CD14-positive monocyte (primary cell): ENCODE data around the gene STRA6. TPM values are rescaled to one million over a fixed set of nuclear protein-coding genes. Genes with fewer than 3 reads are reported as not detected.

Experiments
- DNase-seq, 3 donors: peaks; one replicate each; pipeline ENCODE4 v3.0.0-alpha.2; 2011 to 2022
- H2AFZ ChIP-seq: 2 replicates; pipeline ENCODE4 v1.6.0; 2012; ENCODE audit warnings: mild to moderate bottlenecking, low read depth, low read length, inconsistent platforms; ENCODE audit not compliant: insufficient read depth, poor library complexity, severe bottlenecking
- H3K27ac ChIP-seq, 2 donors: 1 replicate in 1 of 2; 2 replicates in 1 of 2; pipeline ENCODE4 v1.5.1; 2012 to 2013; ENCODE audit warnings: low read length in 2 of 2, control low read depth in 1 of 2, inconsistent platforms in 1 of 2, low read depth in 1 of 2, mild to moderate bottlenecking in 1 of 2
- H3K27me3 ChIP-seq, 2 donors: one replicate each; pipeline versions ENCODE4 v1.6.0 to v1.6.1; 2011 to 2013; ENCODE audit warnings: low read length in 2 of 2; ENCODE audit not compliant: control insufficient read depth in 2 of 2, insufficient read depth in 2 of 2
- H3K36me3 ChIP-seq, 2 donors: replicated peaks in 1 of 2; 1 replicate in 1 of 2; 2 replicates in 1 of 2; pipeline versions ENCODE4 v1.5.1 to v1.6.1; 2012 to 2013; ENCODE audit warnings: low read length in 2 of 2, control low read depth in 1 of 2, inconsistent platforms in 1 of 2, mild to moderate bottlenecking in 1 of 2; ENCODE audit not compliant: insufficient read depth in 2 of 2, control insufficient read depth in 1 of 2
- H3K4me1 ChIP-seq, 2 donors: 1 replicate in 1 of 2; 2 replicates in 1 of 2; pipeline versions ENCODE4 v1.5.1 to v1.6.1; 2012 to 2013; ENCODE audit warnings: low read length in 2 of 2, control low read depth in 1 of 2, inconsistent platforms in 1 of 2, mild to moderate bottlenecking in 1 of 2, moderate library complexity in 1 of 2; ENCODE audit not compliant: insufficient read depth in 2 of 2, control insufficient read depth in 1 of 2
- H3K4me2 ChIP-seq: replicated peaks from 2 replicates; pipeline ENCODE3; 2012; ENCODE audit warnings: low read length, moderate library complexity, mild to moderate bottlenecking; ENCODE audit not compliant: poor library complexity, severe bottlenecking; ENCODE audit errors: extremely low read depth
- H3K4me3 ChIP-seq, 3 experiments: fragments of 200-600 bp in 1 of 3; sonication (generic) in 1 of 3; replicated peaks in 1 of 3; 1 replicate in 2 of 3; 2 replicates in 1 of 3; pipeline ENCODE4 v1.5.1; 2011 to 2013; ENCODE audit warnings: low read length in 3 of 3, mild to moderate bottlenecking in 3 of 3, control low read depth in 2 of 3, low read depth in 2 of 3, inconsistent platforms in 1 of 3, moderate library complexity in 1 of 3
- H3K79me2 ChIP-seq: 2 replicates; pipeline ENCODE4 v1.6.0; 2012; ENCODE audit warnings: mild to moderate bottlenecking, control low read depth, inconsistent platforms, low read length, moderate library complexity; ENCODE audit not compliant: insufficient read depth
- H3K9ac ChIP-seq: 2 replicates; pipeline ENCODE4 v1.6.0; 2017; ENCODE audit warnings: low read length, mild to moderate bottlenecking; ENCODE audit not compliant: insufficient read depth, poor library complexity, severe bottlenecking
- H3K9me3 ChIP-seq, 2 donors: replicated peaks in 1 of 2; 1 replicate in 1 of 2; 2 replicates in 1 of 2; pipeline versions ENCODE4 v1.5.1 to v1.6.1; 2012 to 2013; ENCODE audit warnings: low read length in 2 of 2, control low read depth in 1 of 2; ENCODE audit not compliant: control insufficient read depth in 1 of 2, insufficient read depth in 1 of 2
- H4K20me1 ChIP-seq: 2 replicates; pipeline ENCODE4 v1.6.0; 2012; ENCODE audit warnings: mild to moderate bottlenecking, low read length, control low read depth, moderate library complexity; ENCODE audit not compliant: insufficient read depth
- H3K27ac Mint-ChIP-seq, 7 donors: one replicate each; pipeline ENCODE4 v1.8.0; 2020; ENCODE audit warnings: mild to moderate bottlenecking in 7 of 7, mixed read lengths in 7 of 7, moderate library complexity in 6 of 7, inconsistent platforms in 2 of 7
- H3K27me3 Mint-ChIP-seq, 3 donors: one replicate each; pipeline ENCODE4 v1.8.0; 2021 to 2022; ENCODE audit warnings: low read depth in 3 of 3, mild to moderate bottlenecking in 3 of 3, mixed read lengths in 3 of 3, moderate library complexity in 3 of 3, inconsistent platforms in 1 of 3
- H3K36me3 Mint-ChIP-seq, 2 donors: one replicate each; pipeline ENCODE4 v1.8.0; 2020; ENCODE audit warnings: mixed read lengths in 2 of 2, inconsistent platforms in 1 of 2, mild to moderate bottlenecking in 1 of 2
- H3K4me1 Mint-ChIP-seq: one replicate; pipeline ENCODE4 v1.8.0; 2020; ENCODE audit warnings: mild to moderate bottlenecking, mixed read lengths
- H3K4me3 Mint-ChIP-seq, 2 donors: one replicate each; pipeline ENCODE4 v1.8.0; 2020; ENCODE audit warnings: mild to moderate bottlenecking in 2 of 2, mixed read lengths in 2 of 2, moderate library complexity in 1 of 2
- H3K9me3 Mint-ChIP-seq, 7 donors: one replicate each; pipeline ENCODE4 v1.8.0; 2020 to 2022; ENCODE audit warnings: mixed read lengths in 7 of 7, mild to moderate bottlenecking in 6 of 7, moderate library complexity in 6 of 7, inconsistent platforms in 2 of 7
- CTCF ChIP-seq: fragments of 200-600 bp; IDR thresholded peaks from one replicate; pipeline ENCODE4 v1.8.0; 2022; ENCODE audit warnings: antibody characterized with exemption, mild to moderate bottlenecking
- WGBS: methylation state at CpG from one replicate; pipeline ENCODE4 v1.1.5; 2013; ENCODE audit warnings: missing lambda C conversion rate; ENCODE audit not compliant: insufficient coverage; 5-methylcytosine and 5-hydroxymethylcytosine counted together
- intact Hi-C, 2 donors: fragments of 100-400 bp; cut with micrococcal nuclease; formaldehyde crosslinking; loops; one replicate each; pipeline versions ENCODE4 v1.15.0 to v1.15.1; 2023
- polyA plus RNA-seq, 3 donors: library from polyadenylated mRNA; depleted of rRNA in 1 of 3; unstranded in 2 of 3; stranded (reverse) in 1 of 3; fragments of 300-500 nt in 2 of 3; fragments of >200 nt in 1 of 3; fragmentation: Illumina TruSeq in 2 of 3; gene quantifications; 1 replicate in 2 of 3; 2 replicates in 1 of 3; pipeline ENCODE4 v1.2.3, GENCODE V29; 2012 to 2021

Gene STRA6
- polyA plus RNA-seq, 3 donors: not detected

- no peak for DNase-seq
- Mint-ChIP-seq H3K36me3 (no peaks in the 10 kb centered on the region), H3K4me1 (peaks cover 3% of the 10 kb centered on the region), H3K9me3 (no peaks in the 10 kb centered on the region), H3K27me3 (peaks cover 9 to 31% (median 20%) of the 10 kb centered on the region in 3 donors), H3K27ac (no peak overlapping the region), H3K4me3 (no peak overlapping the region)
- WGBS: 93% methylated on average over 9 of the region's 14 CpGs
- Histone ChIP-seq H3K27me3 (peaks cover 0 to 5% of the 10 kb centered on the region in 2 donors), H3K9me3 (no peaks in the 10 kb centered on the region), H3K4me2 (no peak overlapping the region), H3K79me2 (no peaks in the 10 kb centered on the region), H3K4me1 (no peaks in the 10 kb centered on the region), H3K9ac (no peak overlapping the region), H3K27ac (no peak overlapping the region), H3K36me3 (no peaks in the 10 kb centered on the region), H3K4me3 (no peak overlapping the region), H4K20me1 (no peaks in the 10 kb centered on the region), H2AFZ (no peak overlapping the region)
- TF ChIP-seq CTCF: no peak
- intact Hi-C loops: no loop called here
Observed at GRCh38 chr15:74155766-74156417, 46.7 kb downstream of the STRA6 start.

GRCh38 chr15:74147051-74147450, 55.5 kb downstream of the STRA6 start:
- no peak overlapping the region for H3K27ac ChIP-seq
- WGBS: no CpG with 5 or more reads among the region's 2 CpGs
- Mint-ChIP-seq H3K27me3 (peaks cover 28 to 62% (median 40%) of the 10 kb centered on the region in 3 donors), H3K4me1 (no peaks in the 10 kb centered on the region), H3K9me3 (peaks cover 0 to 1% (median 0%) of the 10 kb centered on the region in 7 donors), H3K4me3 (no peak overlapping the region), H3K27ac (no peak overlapping the region), H3K36me3 (no peaks in the 10 kb centered on the region)
- intact Hi-C loops: loop anchor here in 1 of 2 donors (10.0 kb wide), 1 partner anchor 172 kb away; no protein-coding TSS in a partner anchor
- no peaks in the 10 kb centered on the region for H3K4me1 ChIP-seq
- no peak overlapping the region for H3K4me2 ChIP-seq
- no peaks in the 10 kb centered on the region for H4K20me1 ChIP-seq
- no peak overlapping the region for H2AFZ ChIP-seq
- H3K79me2 ChIP-seq: no peaks in the 10 kb centered on the region
- no peak overlapping the region for H3K4me3 ChIP-seq
- no peaks in the 10 kb centered on the region for H3K36me3 ChIP-seq
- H3K27me3 ChIP-seq: peaks cover 20 to 31% of the 10 kb centered on the region in 2 donors
- no peak for TF ChIP-seq CTCF
- H3K9me3 ChIP-seq: no peaks in the 10 kb centered on the region
- DNase-seq: no peak
- no peak overlapping the region for H3K9ac ChIP-seq
